Activated gamma-delta T cell treated with Interleukin-2 at 50 U/mL for 16 hours (primary cell): ENCODE measurements around the gene MARCHF11.

Experiments
- DNase-seq: peaks from one replicate; pipeline ENCODE4 v3.0.0-alpha.2; 2020

MARCHF11 gene

GRCh38 chr5:16128944-16129343 lies 50.6 kb downstream of the MARCHF11 start:
- no peak for DNase-seq

GRCh38 chr5:16127865-16128544 lies 51.6 kb downstream of the MARCHF11 start:
- no peak for DNase-seq

GRCh38 chr5:16120579-16120978 lies 59.0 kb downstream of the MARCHF11 start:
- DNase-seq: no peak

GRCh38 chr5:16119790-16120189 lies 59.8 kb downstream of the MARCHF11 start:
- no peak for DNase-seq

GRCh38 chr5:16115140-16115539 lies 64.5 kb downstream of the MARCHF11 start:
- DNase-seq: no peak

GRCh38 chr5:16108418-16108817 lies 71.2 kb downstream of the MARCHF11 start:
- no peak for DNase-seq

GRCh38 chr5:16104961-16105360 lies 74.6 kb downstream of the MARCHF11 start:
- no peak for DNase-seq

- DNase-seq: no peak
These were observed 84.0 kb downstream of the MARCHF11 start for GRCh38 chr5:16095612-16096011.

GRCh38 chr5:16090270-16090669 lies 89.3 kb downstream of the MARCHF11 start:
- no peak for DNase-seq

- DNase-seq: no peak
These were observed 96.6 kb downstream of the MARCHF11 start for GRCh38 chr5:16082982-16083381.

- no peak for DNase-seq
These were observed 97.5 kb downstream of the MARCHF11 start for GRCh38 chr5:16082053-16082452.

- no peak for DNase-seq
These were observed 98.1 kb downstream of the MARCHF11 start for GRCh38 chr5:16081376-16081955.

- DNase-seq: no peak
These were observed 102.9 kb downstream of the MARCHF11 start for GRCh38 chr5:16076657-16077056.

- DNase-seq: no peak
These were observed 105.2 kb downstream of the MARCHF11 start for GRCh38 chr5:16074358-16074757.

GRCh38 chr5:16072616-16073015 lies 107.0 kb downstream of the MARCHF11 start:
- no peak for DNase-seq

GRCh38 chr5:16067415-16067814 lies 112.2 kb downstream of the MARCHF11 start:
- no peak for DNase-seq

GRCh38 chr5:16066810-16067209 lies 112.8 kb downstream of the MARCHF11 start:
- no peak for DNase-seq

GRCh38 chr5:16066320-16066719 lies 113.3 kb downstream of the MARCHF11 start:
- DNase-seq: no peak

- no peak for DNase-seq
These were observed 113.8 kb downstream of the MARCHF11 start for GRCh38 chr5:16065831-16066230.

GRCh38 chr5:16064135-16064893 lies 115.3 kb downstream of the MARCHF11 start:
- DNase-seq: no peak

GRCh38 chr5:16061163-16061562 lies 118.4 kb downstream of the MARCHF11 start:
- no peak for DNase-seq

GRCh38 chr5:16057277-16057676 lies 122.3 kb downstream of the MARCHF11 start:
- DNase-seq: no peak

GRCh38 chr5:16051246-16051755 lies 128.3 kb downstream of the MARCHF11 start:
- no peak for DNase-seq

GRCh38 chr5:16050414-16050813 lies 129.2 kb downstream of the MARCHF11 start:
- no peak for DNase-seq
